Measurements from ENCODE around the gene VOPP1.

DNA sequence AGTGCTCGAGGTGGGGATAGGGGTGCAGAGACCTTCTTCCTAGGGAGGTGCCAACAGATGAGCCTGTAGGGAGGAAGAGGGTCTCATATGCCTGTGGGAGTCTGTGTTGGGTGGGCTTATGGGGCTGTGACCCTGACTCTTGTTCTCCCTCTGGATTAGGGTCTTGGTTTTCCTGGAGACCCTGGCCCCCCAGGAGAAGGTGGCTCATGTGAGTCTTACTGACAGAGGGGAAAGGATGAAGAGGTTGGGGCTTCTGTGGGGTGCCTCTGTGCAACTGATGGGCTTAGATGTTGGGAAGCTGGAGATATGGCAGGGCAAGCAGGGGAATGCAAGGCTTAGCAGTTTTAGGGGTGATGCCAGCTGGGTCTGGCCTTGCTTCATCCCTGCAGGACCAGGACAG lies 20.2 kb upstream of the VOPP1 start:
- TF ChIP-seq, protein P1, sequence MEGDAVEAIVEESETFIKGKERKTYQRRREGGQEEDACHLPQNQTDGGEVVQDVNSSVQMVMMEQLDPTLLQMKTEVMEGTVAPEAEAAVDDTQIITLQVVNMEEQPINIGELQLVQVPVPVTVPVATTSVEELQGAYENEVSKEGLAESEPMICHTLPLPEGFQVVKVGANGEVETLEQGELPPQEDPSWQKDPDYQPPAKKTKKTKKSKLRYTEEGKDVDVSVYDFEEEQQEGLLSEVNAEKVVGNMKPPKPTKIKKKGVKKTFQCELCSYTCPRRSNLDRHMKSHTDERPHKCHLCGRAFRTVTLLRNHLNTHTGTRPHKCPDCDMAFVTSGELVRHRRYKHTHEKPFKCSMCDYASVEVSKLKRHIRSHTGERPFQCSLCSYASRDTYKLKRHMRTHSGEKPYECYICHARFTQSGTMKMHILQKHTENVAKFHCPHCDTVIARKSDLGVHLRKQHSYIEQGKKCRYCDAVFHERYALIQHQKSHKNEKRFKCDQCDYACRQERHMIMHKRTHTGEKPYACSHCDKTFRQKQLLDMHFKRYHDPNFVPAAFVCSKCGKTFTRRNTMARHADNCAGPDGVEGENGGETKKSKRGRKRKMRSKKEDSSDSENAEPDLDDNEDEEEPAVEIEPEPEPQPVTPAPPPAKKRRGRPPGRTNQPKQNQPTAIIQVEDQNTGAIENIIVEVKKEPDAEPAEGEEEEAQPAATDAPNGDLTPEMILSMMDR (conservative IDR thresholded peaks at IDR 0.05; ENCODE audit: low read length): no peak
- TF ChIP-seq EZH2phosphoT487 (IDR thresholded peaks at IDR 0.05; ENCODE audit: borderline replicate concordance): no peak
